ENCODE measurements around the gene CORIN.

DNA sequence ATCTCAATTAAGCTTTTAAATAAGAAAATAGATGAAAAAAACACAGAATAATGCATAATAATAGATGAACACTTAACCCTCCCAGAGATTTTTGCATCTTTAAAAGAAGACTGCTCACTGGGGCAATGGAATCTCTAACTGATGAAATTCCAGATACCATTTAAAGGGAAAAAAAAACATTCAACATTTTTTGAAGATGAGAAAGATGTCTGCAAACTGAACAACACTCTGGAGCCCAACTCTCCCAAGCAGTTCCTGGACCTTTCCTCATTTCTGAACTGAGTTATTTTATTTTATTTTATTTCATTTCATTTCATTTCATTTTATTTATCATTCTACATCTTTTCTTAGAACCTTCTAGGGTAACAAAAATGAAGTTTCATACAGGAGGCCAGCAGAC lies 90.7 kb downstream of the CORIN start:
- TF ChIP-seq NFRKB (IDR thresholded peaks at IDR 0.05) (no peak), SUZ12 (IDR thresholded peaks at IDR 0.05) (no peak), FOXA1 (IDR thresholded peaks at IDR 0.05) (no peak), CTBP1 (IDR thresholded peaks at IDR 0.05; ENCODE audit: borderline replicate concordance) (no peak)

All from HEK293T (cell line).